GM12878 (cell line): ENCODE measurements around the gene FGF2. TPM values are rescaled to one million over a fixed set of nuclear protein-coding genes. Genes with fewer than 3 reads are reported as not detected.
A peak's percentile ranks its signal among the peaks of the same experiment; 100 is the strongest.
"Not testable (repeated sequence)": the region's sequence is repeated elsewhere in the genome, so short reads cannot be mapped to it uniquely, and the experiment has no call there.

ENCODE experiments used
- ATAC-seq: fragments of 200-7000 bp; cut with Tn5 transposase; 3 replicates; pipeline ENCODE4 v1.9.1; 2020; ENCODE audit warnings: mild to moderate bottlenecking, moderate library complexity
- BruUV-seq: library from RNA; stranded (reverse); fragments of 400-500 nt; replicated peaks from 2 replicates; lab custom pipeline; 2021; lab: Mats Ljungman, UMichigan
- CTCF ChIA-PET: fragments of 300-600 bp; sonication (Branson Sonifier 250); formaldehyde crosslinking; extraction: SDS; loops from one replicate; lab custom pipeline; 2021; ENCODE audit warnings: inconsistent platforms; lab: Yijun Ruan, JAX
- POLR2A ChIA-PET: fragments of 350-600 bp; formaldehyde crosslinking; extraction: SDS; loops from one replicate; lab custom pipeline; 2021; ENCODE audit warnings: inconsistent platforms; lab: Charles Lee
- RAD21 ChIA-PET: fragments of 300-600 bp; sonication (Branson Sonifier 250); formaldehyde crosslinking; loops from one replicate; lab custom pipeline; 2023; ENCODE audit warnings: antibody characterized with exemption; ENCODE audit not compliant: unreplicated experiment; lab: Charles Lee
- SMC1A ChIA-PET: fragments of 300-600 bp; sonication (Branson Sonifier 250); formaldehyde crosslinking; loops from one replicate; lab custom pipeline; 2023; ENCODE audit not compliant: unreplicated experiment, uncharacterized antibody; lab: Charles Lee
- DNase-seq: peaks from one replicate; pipeline ENCODE4 v3.0.0-alpha.2; 2011; ENCODE audit warnings: low read depth, low spot score
- FAIRE-seq: peaks from 3 replicates; lab custom pipeline; 2011; peaks lifted over from hg19 to GRCh38; lab: Jason Lieb, UNC
- H2AFZ ChIP-seq: 2 replicates; pipeline ENCODE4 v1.6.0; 2011; ENCODE audit warnings: low read depth, low read length, control low read depth; ENCODE audit not compliant: control insufficient read depth
- H3K27ac ChIP-seq: 2 replicates; pipeline ENCODE4 v1.5.1; 2011; ENCODE audit warnings: control low read depth; ENCODE audit not compliant: control insufficient read depth, insufficient read depth
- H3K27me3 ChIP-seq, 2 experiments: replicated peaks in 1 of 2; 2 replicates each; pipeline versions ENCODE4 v1.6.0 to v1.6.1; 2011; ENCODE audit warnings: low read length in 1 of 2; ENCODE audit not compliant: control insufficient read depth in 2 of 2, insufficient read depth in 2 of 2
- H3K36me3 ChIP-seq, 2 experiments: 2 replicates each; pipeline ENCODE4 v1.5.1; 2011; ENCODE audit warnings: low read length in 1 of 2; ENCODE audit not compliant: control insufficient read depth in 2 of 2, insufficient read depth in 2 of 2
- H3K4me1 ChIP-seq: 2 replicates; pipeline ENCODE4 v1.6.1; 2011; ENCODE audit warnings: mild to moderate bottlenecking, low read length, moderate library complexity, mixed read lengths; ENCODE audit not compliant: control insufficient read depth, insufficient read depth
- H3K4me2 ChIP-seq: 2 replicates; pipeline ENCODE4 v1.6.0; 2011; ENCODE audit warnings: control low read depth; ENCODE audit not compliant: control insufficient read depth, insufficient read depth
- H3K4me3 ChIP-seq: fragments of 200-600 bp; sonication (generic); 2 replicates; pipeline ENCODE4 v1.5.1; 2016
- H3K79me2 ChIP-seq: 2 replicates; pipeline ENCODE4 v1.6.0; 2011; ENCODE audit warnings: low read length; ENCODE audit not compliant: control insufficient read depth, insufficient read depth
- H3K9ac ChIP-seq: 2 replicates; pipeline ENCODE4 v1.8.0; 2011; ENCODE audit warnings: low read length, control low read depth, mixed read lengths; ENCODE audit not compliant: control insufficient read depth, insufficient read depth
- H3K9me3 ChIP-seq: replicated peaks from 3 replicates; pipeline ENCODE4 v1.5.1; 2011; ENCODE audit warnings: mild to moderate bottlenecking, low read length; ENCODE audit not compliant: control insufficient read depth, insufficient read depth
- H4K20me1 ChIP-seq: 2 replicates; pipeline ENCODE4 v1.6.0; 2011; ENCODE audit not compliant: control insufficient read depth, insufficient read depth
- BCL11A ChIP-seq: IDR thresholded peaks from 2 replicates; pipeline ENCODE4 v1.6.1; 2011; ENCODE audit warnings: low read depth, low read length
- JUNB ChIP-seq: IDR thresholded peaks from 2 replicates; pipeline ENCODE4 v1.6.1; 2016; ENCODE audit warnings: antibody characterized with exemption, mild to moderate bottlenecking
- RUNX3 ChIP-seq: IDR thresholded peaks from 2 replicates; pipeline ENCODE4 v1.6.1; 2012; ENCODE audit warnings: low read length, inconsistent platforms
- WGBS: methylation state at CpG from one replicate; pipeline ENCODE4 v1.1.6; 2016; ENCODE audit warnings: low lambda C conversion rate; ENCODE audit not compliant: insufficient replicate concordance, insufficient coverage; ENCODE audit errors: missing lambda C conversion rate; 5-methylcytosine and 5-hydroxymethylcytosine counted together
- in situ Hi-C: fragments of 300-500 bp; cut with MboI; formaldehyde crosslinking; loops from 9 replicates; pipeline ENCODE4 v1.14.3; 2018; ENCODE audit warnings: mixed read lengths
- intact Hi-C: fragments of 100-400 bp; cut with micrococcal nuclease; formaldehyde crosslinking; loops from one replicate; pipeline ENCODE4 v1.14.2; 2022; ENCODE audit not compliant: unreplicated experiment
- polyA plus RNA-seq, 11 experiments: library from polyadenylated mRNA; depleted of rRNA in 4 of 11; unstranded in 6 of 11; stranded (reverse) in 5 of 11; fragments of >200 nt; fragmentation: Nextera tagmentation in 4 of 11; fragmentation: Illumina TruSeq in 1 of 11; extraction: Ambion mirVana in 4 of 11; extraction: Trizol in 1 of 11; gene quantifications; 1 replicate in 1 of 11; 2 replicates in 10 of 11; pipeline versions ENCODE4 v1.2.1 to v1.2.3, GENCODE V29; 2011 to 2016; ENCODE audit warnings: inconsistent platforms in 2 of 11, missing spikeins in 2 of 11, low read depth in 1 of 11
- total RNA-seq, 4 experiments: library from RNA; depleted of rRNA in 3 of 4; stranded (reverse); fragments of >200 nt in 3 of 4; fragmentation: Illumina TruSeq in 1 of 4; extraction: Trizol in 1 of 4; gene quantifications; 2 replicates each; pipeline versions ENCODE4 v1.2.1 to v1.2.3, GENCODE V29; 2013 to 2021
- TF ChIP-seq, protein P1 (sequence below): fragments of 150-350 bp; IDR thresholded peaks from 2 replicates; pipeline ENCODE4 v1.6.1; 2016; ENCODE audit warnings: low read depth, low read length

The FGF2 gene
- total and polyA plus RNA-seq, 10 of the 15 experiments (the other 5 are each of a cell fraction or from before 2014, with no cell fraction given): 0.13 to 1.7 (median 0.25) TPM

DNA sequence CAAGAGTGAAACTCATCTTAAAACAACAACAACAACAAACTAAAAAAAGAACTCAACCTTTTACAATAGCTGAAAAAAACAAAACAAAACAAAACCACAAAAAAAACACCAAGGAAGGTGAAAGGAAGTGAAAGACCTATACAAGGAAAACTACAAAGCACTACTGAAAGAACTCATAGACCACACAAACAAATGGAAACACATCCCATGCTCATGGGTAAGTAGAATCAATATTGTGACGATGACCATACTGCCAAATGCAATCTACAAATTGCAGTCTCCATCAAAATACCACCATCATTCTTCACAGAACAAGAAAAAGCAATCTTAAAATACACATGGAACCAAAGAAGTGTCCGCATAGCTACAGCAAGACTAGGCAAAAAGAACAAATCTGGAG is 41.5 kb upstream of the FGF2 start:
- Histone ChIP-seq H4K20me1 (no peaks in the 10 kb centered on the region), H3K27me3 (peaks cover 0 to 3% of the 10 kb centered on the region in 2 experiments; a peak in 2 of 4 replicates), H3K4me1 (no peaks in the 10 kb centered on the region), H3K9me3 (no peaks in the 10 kb centered on the region), H3K27ac (no peak overlapping the region), H3K4me2 (no peak overlapping the region), H2AFZ (no peak overlapping the region), H3K79me2 (no peaks in the 10 kb centered on the region), H3K4me3 (no peak overlapping the region), H3K36me3 (no peaks in the 10 kb centered on the region), H3K9ac (no peak overlapping the region)
- POLR2A ChIA-PET: no interaction called here
- TF ChIP-seq RUNX3: peak; percentile 46; the same call in 1 of the 2 replicates
- TF ChIP-seq, protein P1, sequence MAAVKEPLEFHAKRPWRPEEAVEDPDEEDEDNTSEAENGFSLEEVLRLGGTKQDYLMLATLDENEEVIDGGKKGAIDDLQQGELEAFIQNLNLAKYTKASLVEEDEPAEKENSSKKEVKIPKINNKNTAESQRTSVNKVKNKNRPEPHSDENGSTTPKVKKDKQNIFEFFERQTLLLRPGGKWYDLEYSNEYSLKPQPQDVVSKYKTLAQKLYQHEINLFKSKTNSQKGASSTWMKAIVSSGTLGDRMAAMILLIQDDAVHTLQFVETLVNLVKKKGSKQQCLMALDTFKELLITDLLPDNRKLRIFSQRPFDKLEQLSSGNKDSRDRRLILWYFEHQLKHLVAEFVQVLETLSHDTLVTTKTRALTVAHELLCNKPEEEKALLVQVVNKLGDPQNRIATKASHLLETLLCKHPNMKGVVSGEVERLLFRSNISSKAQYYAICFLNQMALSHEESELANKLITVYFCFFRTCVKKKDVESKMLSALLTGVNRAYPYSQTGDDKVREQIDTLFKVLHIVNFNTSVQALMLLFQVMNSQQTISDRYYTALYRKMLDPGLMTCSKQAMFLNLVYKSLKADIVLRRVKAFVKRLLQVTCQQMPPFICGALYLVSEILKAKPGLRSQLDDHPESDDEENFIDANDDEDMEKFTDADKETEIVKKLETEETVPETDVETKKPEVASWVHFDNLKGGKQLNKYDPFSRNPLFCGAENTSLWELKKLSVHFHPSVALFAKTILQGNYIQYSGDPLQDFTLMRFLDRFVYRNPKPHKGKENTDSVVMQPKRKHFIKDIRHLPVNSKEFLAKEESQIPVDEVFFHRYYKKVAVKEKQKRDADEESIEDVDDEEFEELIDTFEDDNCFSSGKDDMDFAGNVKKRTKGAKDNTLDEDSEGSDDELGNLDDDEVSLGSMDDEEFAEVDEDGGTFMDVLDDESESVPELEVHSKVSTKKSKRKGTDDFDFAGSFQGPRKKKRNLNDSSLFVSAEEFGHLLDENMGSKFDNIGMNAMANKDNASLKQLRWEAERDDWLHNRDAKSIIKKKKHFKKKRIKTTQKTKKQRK: no peak
- in situ Hi-C loops: no loop called here
- no peak for DNase-seq
- BruUV-seq: no TSS peak
- no peak for ATAC-seq
- SMC1A ChIA-PET: no interaction called here
- WGBS: 50% methylated on average over 2 of the region's 2 CpGs
- RAD21 ChIA-PET: no interaction called here
- intact Hi-C loops: no loop called here
- no peak for FAIRE-seq
- CTCF ChIA-PET: no interaction called here

- POLR2A ChIA-PET, RAD21 ChIA-PET, in situ Hi-C loops, H3K27me3 ChIP-seq, SMC1A ChIA-PET, H3K36me3 ChIP-seq, H2AFZ ChIP-seq, H3K79me2 ChIP-seq, H3K4me3 ChIP-seq, H3K27ac ChIP-seq, H3K9ac ChIP-seq, intact Hi-C loops, H3K4me1 ChIP-seq, CTCF ChIA-PET, H3K4me2 ChIP-seq, BruUV-seq, DNase-seq, H3K9me3 ChIP-seq, H4K20me1 ChIP-seq, FAIRE-seq: not testable (repeated sequence)
- peak; percentile 18; the same call in 2 of the 3 replicates for ATAC-seq
- 50% methylated on average over 4 of the region's 4 CpGs for WGBS
- TF ChIP-seq BCL11A: peak; percentile 10; the same call in 1 of the 2 replicates
- TF ChIP-seq JUNB: peak; percentile 44
Measured at GRCh38 chr4:122786296-122786695, 40.3 kb upstream of the FGF2 start.

GRCh38 chr4:122786920-122787319 is 39.7 kb upstream of the FGF2 start:
- DNase-seq, CTCF ChIA-PET, FAIRE-seq, BruUV-seq, intact Hi-C loops, H3K9me3 ChIP-seq, H3K36me3 ChIP-seq, H3K4me2 ChIP-seq, H3K27me3 ChIP-seq, H3K9ac ChIP-seq, in situ Hi-C loops, SMC1A ChIA-PET, H2AFZ ChIP-seq, RAD21 ChIA-PET, H4K20me1 ChIP-seq, H3K4me3 ChIP-seq, ATAC-seq, POLR2A ChIA-PET, H3K79me2 ChIP-seq, H3K4me1 ChIP-seq, H3K27ac ChIP-seq: not testable (repeated sequence)
- WGBS: 84% methylated on average over 1 of the region's 1 CpG
